HEK293 (cell line): ENCODE measurements around the gene HEXIM1.

Experiments
- CTCF ChIP-seq: fragments of 450-650 bp; formaldehyde crosslinking; IDR thresholded peaks from 2 replicates; pipeline ENCODE4 v1.5.1; 2016; ENCODE audit warnings: missing biosample characterization, missing genetic modification characterization
- GLI2 ChIP-seq: fragments of 450-650 bp; formaldehyde crosslinking; IDR thresholded peaks from 2 replicates; pipeline ENCODE4; 2017; ENCODE audit warnings: missing biosample characterization, missing genetic modification characterization, low read depth, borderline replicate concordance
- HOXA7 ChIP-seq: sonication (generic); formaldehyde crosslinking; IDR thresholded peaks from 2 replicates; pipeline ENCODE4 v1.8.1; 2022; ENCODE audit warnings: missing genetic modification reagents, borderline replicate concordance
- REST ChIP-seq: fragments of 450-650 bp; formaldehyde crosslinking; IDR thresholded peaks from 2 replicates; pipeline ENCODE4 v1.5.1; 2016; ENCODE audit warnings: missing biosample characterization, missing genetic modification characterization
- SETDB1 ChIP-seq: IDR thresholded peaks from one replicate; pipeline ENCODE4 v1.6.1; 2017; ENCODE audit warnings: mild to moderate bottlenecking, low read length, moderate library complexity, mixed read lengths; ENCODE audit not compliant: insufficient read length
- ZNF335 ChIP-seq: fragments of 450-650 bp; formaldehyde crosslinking; conservative IDR thresholded peaks from 2 replicates; pipeline ENCODE4 v1.5.1; 2016; ENCODE audit warnings: missing biosample characterization, missing genetic modification characterization
- ZNF362 ChIP-seq: fragments of 450-650 bp; formaldehyde crosslinking; IDR thresholded peaks from 2 replicates; pipeline ENCODE4 v1.5.1; 2016; ENCODE audit warnings: missing biosample characterization, missing genetic modification characterization
- ZNF513 ChIP-seq: fragments of 450-650 bp; IDR thresholded peaks from 2 replicates; pipeline ENCODE4 v1.5.1; 2018; ENCODE audit warnings: missing biosample characterization, missing genetic modification characterization
- ZNF544 ChIP-seq: fragments of 450-650 bp; formaldehyde crosslinking; IDR thresholded peaks from 2 replicates; pipeline ENCODE4 v1.5.0; 2017; ENCODE audit warnings: missing biosample characterization, missing genetic modification characterization
- ZNF549 ChIP-seq: fragments of 450-650 bp; IDR thresholded peaks from 2 replicates; pipeline ENCODE4 v1.5.1; 2018; ENCODE audit warnings: missing biosample characterization, missing genetic modification characterization, mild to moderate bottlenecking, inconsistent platforms, moderate library complexity
- ZNF76 ChIP-seq: fragments of 450-650 bp; formaldehyde crosslinking; IDR thresholded peaks from 2 replicates; pipeline ENCODE4; 2016; ENCODE audit warnings: low read depth, missing biosample characterization, missing genetic modification characterization, borderline replicate concordance
- ZNF777 ChIP-seq: fragments of 450-650 bp; formaldehyde crosslinking; IDR thresholded peaks from 2 replicates; pipeline ENCODE4 v1.5.1; 2017; ENCODE audit warnings: missing biosample characterization, missing genetic modification characterization, borderline replicate concordance

- TF ChIP-seq ZNF549 (tag by site-specific recombination) = no peak
- no peak for TF ChIP-seq HOXA7 (CRISPR knock-in tag)
- no peak for TF ChIP-seq ZNF76 (tag by site-specific recombination)
- TF ChIP-seq ZNF513 (tag by site-specific recombination) = no peak
- TF ChIP-seq CTCF = no peak
- TF ChIP-seq ZNF544 (tag by site-specific recombination) = no peak
- TF ChIP-seq ZNF335 (tag by site-specific recombination) = no peak
- no peak for TF ChIP-seq SETDB1
- TF ChIP-seq REST = no peak
- TF ChIP-seq ZNF362 (tag by site-specific recombination) = no peak
- TF ChIP-seq ZNF777 (tag by site-specific recombination) = no peak
- no peak for TF ChIP-seq GLI2 (tag by site-specific recombination)
Measured at GRCh38 chr17:45129940-45130680, 18.2 kb upstream of the HEXIM1 start.
